Measurements from ENCODE around the gene CLCN3. TPM values are rescaled to one million over a fixed set of nuclear protein-coding genes. Genes with fewer than 3 reads are reported as not detected.

CLCN3 gene
- total and polyA plus RNA-seq, 8 donors, result 9.1 to 41.4 (median 30.8) TPM

DNA sequence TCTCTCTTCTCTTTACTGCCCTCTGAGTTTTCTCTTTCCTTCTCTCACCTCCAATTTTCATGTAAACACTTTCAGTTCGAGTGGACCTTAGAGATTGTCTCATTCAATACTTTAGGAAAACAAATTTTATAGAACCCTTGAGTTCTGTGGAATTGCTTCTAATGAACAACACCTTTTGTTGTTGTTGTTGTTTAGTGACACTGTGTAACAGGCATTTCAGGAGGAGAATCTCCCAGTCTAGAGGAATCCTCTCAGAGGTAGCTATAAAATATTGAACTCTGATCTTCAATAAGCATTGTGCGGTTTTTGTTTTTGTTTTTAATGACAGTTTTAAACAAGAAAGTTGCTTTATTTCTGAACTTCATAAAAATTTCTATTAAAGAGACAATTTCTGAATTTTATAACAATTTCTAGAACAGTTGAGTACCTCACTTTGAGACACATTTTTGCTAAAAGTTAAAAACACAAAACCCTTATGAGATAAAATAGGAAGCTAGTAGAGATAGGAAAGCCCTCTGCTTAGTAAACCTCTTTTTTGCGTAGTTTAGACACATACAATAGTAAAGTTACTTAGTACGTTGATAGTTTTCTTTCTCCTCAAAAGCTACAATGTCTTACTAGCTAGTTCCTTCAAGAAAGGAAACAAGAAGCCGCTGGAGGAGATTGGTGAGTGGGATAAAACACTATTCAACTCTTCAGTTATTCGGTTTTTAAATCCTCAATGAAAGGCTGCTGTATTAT, 38.8 kb downstream of the CLCN3 start:
- peak; percentile 34 for FAIRE-seq
- no peaks in the 10 kb centered on the region for H3K9me3 ChIP-seq
- DNase-seq, result no peak
- H3K27me3 ChIP-seq, result no peaks in the 10 kb centered on the region
- TF ChIP-seq, protein P1, sequence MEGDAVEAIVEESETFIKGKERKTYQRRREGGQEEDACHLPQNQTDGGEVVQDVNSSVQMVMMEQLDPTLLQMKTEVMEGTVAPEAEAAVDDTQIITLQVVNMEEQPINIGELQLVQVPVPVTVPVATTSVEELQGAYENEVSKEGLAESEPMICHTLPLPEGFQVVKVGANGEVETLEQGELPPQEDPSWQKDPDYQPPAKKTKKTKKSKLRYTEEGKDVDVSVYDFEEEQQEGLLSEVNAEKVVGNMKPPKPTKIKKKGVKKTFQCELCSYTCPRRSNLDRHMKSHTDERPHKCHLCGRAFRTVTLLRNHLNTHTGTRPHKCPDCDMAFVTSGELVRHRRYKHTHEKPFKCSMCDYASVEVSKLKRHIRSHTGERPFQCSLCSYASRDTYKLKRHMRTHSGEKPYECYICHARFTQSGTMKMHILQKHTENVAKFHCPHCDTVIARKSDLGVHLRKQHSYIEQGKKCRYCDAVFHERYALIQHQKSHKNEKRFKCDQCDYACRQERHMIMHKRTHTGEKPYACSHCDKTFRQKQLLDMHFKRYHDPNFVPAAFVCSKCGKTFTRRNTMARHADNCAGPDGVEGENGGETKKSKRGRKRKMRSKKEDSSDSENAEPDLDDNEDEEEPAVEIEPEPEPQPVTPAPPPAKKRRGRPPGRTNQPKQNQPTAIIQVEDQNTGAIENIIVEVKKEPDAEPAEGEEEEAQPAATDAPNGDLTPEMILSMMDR (IDR thresholded peaks at IDR 0.05), result no peak
- WGBS, 2 donors, result 33 to 46% methylated on average over 6 of the region's 6 CpGs
- peak overlapping the region in 2 of 4 donors; percentile 35 to 39 for H3K4me3 ChIP-seq
- peaks cover 34 to 59% (median 44%) of the 10 kb centered on the region in 3 donors for H3K4me1 ChIP-seq
- H3K27ac ChIP-seq, result peak overlapping the region; percentile 67 to 89 (median 82)
- H3K36me3 ChIP-seq, result no peaks in the 10 kb centered on the region
- no peak for ATAC-seq
- intact Hi-C loops (cut with DNase I), result no loop called here

DNA sequence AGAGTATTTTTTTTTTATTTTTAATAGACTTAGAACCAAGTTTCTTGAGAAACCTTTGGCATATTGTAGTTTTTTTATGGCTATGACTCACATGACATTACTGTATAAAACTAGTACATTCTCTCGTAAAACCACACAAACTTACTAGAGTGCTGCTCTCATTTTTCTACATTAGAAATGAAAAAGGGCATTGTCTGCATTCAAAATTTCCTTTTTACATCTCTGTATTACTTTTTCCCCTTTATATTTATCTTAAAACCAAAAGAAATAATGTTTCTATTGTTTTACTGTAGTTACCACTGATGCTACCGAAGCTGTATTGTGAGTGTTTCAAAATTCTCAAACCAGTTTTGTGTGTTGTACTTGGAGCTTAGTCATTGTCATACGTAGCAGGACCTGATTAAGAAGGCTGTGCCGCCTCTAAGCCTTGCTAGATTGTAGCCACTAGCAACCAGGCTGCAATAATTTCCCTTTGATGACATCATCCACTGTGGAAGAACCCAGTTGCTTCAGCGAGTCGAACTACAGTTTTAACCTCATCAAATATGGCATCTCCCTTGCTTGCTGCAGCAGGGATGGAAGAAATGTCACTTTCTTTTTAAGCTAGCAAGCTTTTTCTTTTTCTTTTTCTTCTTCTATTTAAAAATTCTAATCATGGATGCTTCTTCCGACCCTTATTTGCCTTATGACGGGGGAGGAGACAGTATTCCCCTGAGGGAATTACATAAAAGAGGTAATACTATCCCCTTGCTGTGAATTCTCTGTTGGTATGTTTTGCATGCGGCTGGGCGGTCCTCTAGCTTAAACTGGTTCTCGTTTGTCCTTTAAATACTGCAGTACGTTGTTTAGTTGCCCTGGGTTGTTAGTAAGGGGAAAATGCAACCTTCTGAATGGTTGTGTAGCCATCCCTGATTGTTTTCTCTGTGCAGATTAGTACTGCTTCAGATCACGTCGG, 39.6 kb downstream of the CLCN3 start:
- Histone ChIP-seq H3K27me3 (no peaks in the 10 kb centered on the region), H3K27ac (peak overlapping the region; percentile 67 to 89 (median 82)), H3K4me1 (peaks cover 42 to 60% (median 52%) of the 10 kb centered on the region in 3 donors), H3K9me3 (no peaks in the 10 kb centered on the region), H3K36me3 (no peaks in the 10 kb centered on the region), H3K4me3 (peak overlapping the region in 3 of 4 donors; percentile 5 to 39 (median 35))
- FAIRE-seq (peak; percentile 99), DNase-seq (peak in 5 of 6 donors; percentile 52 to 87 (median 83)), ATAC-seq (peak; percentile 95 to 97 (median 97))
- intact Hi-C loops (cut with DNase I), result no loop called here
- TF ChIP-seq, protein P1 (IDR thresholded peaks at IDR 0.05), result no peak
- 3 to 4% methylated on average over 14 of the region's 14 CpGs for WGBS, 2 donors

DNA sequence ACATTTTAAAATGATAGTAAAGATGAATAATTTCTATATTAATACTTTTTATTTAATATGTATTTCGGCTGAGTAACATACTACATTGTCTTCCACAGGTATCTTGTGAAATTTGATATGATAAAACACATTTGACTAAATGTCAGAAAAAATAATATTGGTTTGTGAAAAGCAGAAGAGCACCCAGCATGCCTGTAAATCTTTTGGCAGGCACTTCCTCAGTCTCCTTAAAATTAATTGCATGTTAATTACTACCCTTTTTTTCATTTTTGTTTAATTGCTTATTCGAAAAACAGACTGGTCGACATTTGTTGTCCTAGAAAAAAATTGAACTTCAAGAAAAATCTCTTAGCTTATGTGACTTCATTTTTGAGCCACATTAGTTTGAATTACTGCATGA, 40.6 kb downstream of the CLCN3 start:
- H3K4me3 ChIP-seq, result peak overlapping the region in 2 of 4 donors; percentile 35 to 39
- TF ChIP-seq, protein P1 (IDR thresholded peaks at IDR 0.05), result no peak
- H3K9me3 ChIP-seq, result no peaks in the 10 kb centered on the region
- H3K36me3 ChIP-seq, result no peaks in the 10 kb centered on the region
- intact Hi-C loops (cut with DNase I), result no loop called here
- DNase-seq (no peak), FAIRE-seq (peak; percentile 89), ATAC-seq (no peak)
- 14 to 18% methylated on average over 3 of the region's 3 CpGs for WGBS, 2 donors
- H3K27ac ChIP-seq, result peak overlapping the region; percentile 67 to 89 (median 82)
- no peaks in the 10 kb centered on the region for H3K27me3 ChIP-seq
- peaks cover 51 to 69% (median 59%) of the 10 kb centered on the region in 3 donors for H3K4me1 ChIP-seq

DNA sequence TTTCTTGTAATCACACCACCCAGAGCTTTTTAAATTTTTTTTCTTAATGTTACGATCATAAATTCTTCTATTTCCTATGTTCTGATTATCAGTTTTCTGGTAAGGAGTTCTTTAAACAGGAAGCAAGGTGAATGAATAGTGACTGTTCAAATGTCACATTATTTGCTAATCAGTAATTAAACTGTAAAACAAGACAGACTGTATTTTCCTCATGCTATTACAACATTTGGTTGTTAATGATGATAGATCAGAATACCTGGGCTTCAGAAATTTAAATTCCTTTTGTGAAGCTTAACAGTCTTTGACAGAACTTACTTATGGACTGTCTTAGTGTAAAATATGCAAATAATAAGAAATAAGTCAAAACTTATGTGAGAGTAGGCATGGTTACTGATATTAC, 41.4 kb downstream of the CLCN3 start:
- 10 to 15% methylated on average over 1 of the region's 1 CpG for WGBS, 2 donors
- no peak for ATAC-seq
- Histone ChIP-seq H3K27ac (peak overlapping the region in 3 of 4 donors; percentile 67 to 89 (median 82)), H3K9me3 (no peaks in the 10 kb centered on the region), H3K4me1 (peaks cover 52 to 71% (median 59%) of the 10 kb centered on the region in 3 donors), H3K36me3 (no peaks in the 10 kb centered on the region), H3K27me3 (no peaks in the 10 kb centered on the region), H3K4me3 (peak overlapping the region in 2 of 4 donors; percentile 15 to 35)
- intact Hi-C loops (cut with DNase I), result no loop called here
- DNase-seq, result no peak
- TF ChIP-seq, protein P1 (IDR thresholded peaks at IDR 0.05), result no peak
- peak; percentile 43 for FAIRE-seq
